Breast epithelium (tissue), 3 donors: ENCODE measurements around the gene EEF2KMT.

Experiments
- POLR2A ChIP-seq: fragments of 450-650 bp; IDR thresholded peaks from one replicate; pipeline ENCODE4 v1.6.1; 2016; ENCODE audit warnings: antibody characterized with exemption, mild to moderate bottlenecking, moderate library complexity
- POLR2AphosphoS5 ChIP-seq, 3 donors: sonication (generic); formaldehyde crosslinking; IDR thresholded peaks; one replicate each; pipeline ENCODE4 v1.6.1; 2017; ENCODE audit warnings: antibody characterized with exemption in 3 of 3
- TF ChIP-seq, protein P1 (sequence below), 3 donors: fragments of 450-650 bp; IDR thresholded peaks; one replicate each; pipeline ENCODE4 v1.5.1; 2016 to 2017; ENCODE audit warnings: antibody characterized with exemption in 3 of 3, mild to moderate bottlenecking in 3 of 3, moderate library complexity in 3 of 3

DNA sequence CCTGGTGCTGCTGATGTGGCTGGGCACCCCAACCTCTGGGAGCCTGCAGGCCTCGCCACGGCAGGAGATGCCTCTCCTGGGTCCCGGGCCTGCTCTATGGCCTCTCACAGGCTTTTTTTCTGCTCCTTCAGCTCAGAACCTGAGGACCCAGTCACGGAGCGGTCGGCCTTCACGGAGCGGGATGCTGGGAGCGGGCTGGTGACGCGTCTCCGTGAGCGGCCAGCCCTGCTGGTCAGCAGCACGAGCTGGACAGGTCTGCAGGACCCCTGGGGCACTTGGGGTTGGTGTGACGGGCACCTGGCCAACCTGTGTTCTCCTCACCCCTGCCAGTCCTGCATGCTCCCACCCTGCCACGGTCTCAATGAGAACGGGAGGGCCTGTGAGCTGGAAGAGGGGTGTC is 19.0 kb downstream of the EEF2KMT start:
- TF ChIP-seq, protein P1, sequence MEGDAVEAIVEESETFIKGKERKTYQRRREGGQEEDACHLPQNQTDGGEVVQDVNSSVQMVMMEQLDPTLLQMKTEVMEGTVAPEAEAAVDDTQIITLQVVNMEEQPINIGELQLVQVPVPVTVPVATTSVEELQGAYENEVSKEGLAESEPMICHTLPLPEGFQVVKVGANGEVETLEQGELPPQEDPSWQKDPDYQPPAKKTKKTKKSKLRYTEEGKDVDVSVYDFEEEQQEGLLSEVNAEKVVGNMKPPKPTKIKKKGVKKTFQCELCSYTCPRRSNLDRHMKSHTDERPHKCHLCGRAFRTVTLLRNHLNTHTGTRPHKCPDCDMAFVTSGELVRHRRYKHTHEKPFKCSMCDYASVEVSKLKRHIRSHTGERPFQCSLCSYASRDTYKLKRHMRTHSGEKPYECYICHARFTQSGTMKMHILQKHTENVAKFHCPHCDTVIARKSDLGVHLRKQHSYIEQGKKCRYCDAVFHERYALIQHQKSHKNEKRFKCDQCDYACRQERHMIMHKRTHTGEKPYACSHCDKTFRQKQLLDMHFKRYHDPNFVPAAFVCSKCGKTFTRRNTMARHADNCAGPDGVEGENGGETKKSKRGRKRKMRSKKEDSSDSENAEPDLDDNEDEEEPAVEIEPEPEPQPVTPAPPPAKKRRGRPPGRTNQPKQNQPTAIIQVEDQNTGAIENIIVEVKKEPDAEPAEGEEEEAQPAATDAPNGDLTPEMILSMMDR (IDR thresholded peaks at IDR 0.05) = no peak
- TF ChIP-seq POLR2A (no peak), POLR2AphosphoS5 (IDR thresholded peaks at IDR 0.05) (no peak)
